ENCODE measurements around the gene BCKDK. TPM values are rescaled to one million over a fixed set of nuclear protein-coding genes. Genes with fewer than 3 reads are reported as not detected.

Gene BCKDK
- total and polyA plus RNA-seq, 2 of the 8 experiments (the other 6 are each of a cell fraction or from before 2014, with no cell fraction given), result 49.6 to 77.1 TPM

DNA sequence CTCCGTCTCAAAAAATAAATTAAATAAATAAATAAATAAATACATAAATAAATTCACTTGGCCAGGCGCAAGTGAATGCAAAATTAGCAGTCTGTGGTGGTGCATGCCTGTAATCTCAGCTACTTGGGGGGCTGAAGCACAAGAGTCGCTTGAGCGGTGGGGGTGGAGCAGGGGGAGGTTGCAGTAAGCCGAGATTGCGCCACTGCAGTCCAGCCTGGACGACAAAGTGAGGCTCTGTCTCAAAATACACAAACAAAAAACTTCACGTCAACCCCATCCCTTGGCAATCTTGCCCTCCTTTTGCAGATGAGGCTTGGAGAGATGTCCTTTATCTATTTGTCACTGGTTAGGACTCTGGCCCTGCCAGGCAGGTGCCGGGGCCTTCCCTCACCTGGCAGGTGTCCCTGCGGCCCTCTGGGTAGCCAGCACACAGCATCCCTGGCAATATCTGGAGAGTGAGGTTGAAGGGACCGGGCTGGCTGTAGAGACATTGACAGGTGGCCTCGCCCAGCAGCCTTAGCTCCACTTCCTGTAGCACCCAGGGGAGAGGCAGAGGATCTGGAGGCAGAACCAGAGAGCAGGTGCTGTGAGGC lies 37.3 kb downstream of the BCKDK start (continued):
- TF ChIP-seq, protein P1, sequence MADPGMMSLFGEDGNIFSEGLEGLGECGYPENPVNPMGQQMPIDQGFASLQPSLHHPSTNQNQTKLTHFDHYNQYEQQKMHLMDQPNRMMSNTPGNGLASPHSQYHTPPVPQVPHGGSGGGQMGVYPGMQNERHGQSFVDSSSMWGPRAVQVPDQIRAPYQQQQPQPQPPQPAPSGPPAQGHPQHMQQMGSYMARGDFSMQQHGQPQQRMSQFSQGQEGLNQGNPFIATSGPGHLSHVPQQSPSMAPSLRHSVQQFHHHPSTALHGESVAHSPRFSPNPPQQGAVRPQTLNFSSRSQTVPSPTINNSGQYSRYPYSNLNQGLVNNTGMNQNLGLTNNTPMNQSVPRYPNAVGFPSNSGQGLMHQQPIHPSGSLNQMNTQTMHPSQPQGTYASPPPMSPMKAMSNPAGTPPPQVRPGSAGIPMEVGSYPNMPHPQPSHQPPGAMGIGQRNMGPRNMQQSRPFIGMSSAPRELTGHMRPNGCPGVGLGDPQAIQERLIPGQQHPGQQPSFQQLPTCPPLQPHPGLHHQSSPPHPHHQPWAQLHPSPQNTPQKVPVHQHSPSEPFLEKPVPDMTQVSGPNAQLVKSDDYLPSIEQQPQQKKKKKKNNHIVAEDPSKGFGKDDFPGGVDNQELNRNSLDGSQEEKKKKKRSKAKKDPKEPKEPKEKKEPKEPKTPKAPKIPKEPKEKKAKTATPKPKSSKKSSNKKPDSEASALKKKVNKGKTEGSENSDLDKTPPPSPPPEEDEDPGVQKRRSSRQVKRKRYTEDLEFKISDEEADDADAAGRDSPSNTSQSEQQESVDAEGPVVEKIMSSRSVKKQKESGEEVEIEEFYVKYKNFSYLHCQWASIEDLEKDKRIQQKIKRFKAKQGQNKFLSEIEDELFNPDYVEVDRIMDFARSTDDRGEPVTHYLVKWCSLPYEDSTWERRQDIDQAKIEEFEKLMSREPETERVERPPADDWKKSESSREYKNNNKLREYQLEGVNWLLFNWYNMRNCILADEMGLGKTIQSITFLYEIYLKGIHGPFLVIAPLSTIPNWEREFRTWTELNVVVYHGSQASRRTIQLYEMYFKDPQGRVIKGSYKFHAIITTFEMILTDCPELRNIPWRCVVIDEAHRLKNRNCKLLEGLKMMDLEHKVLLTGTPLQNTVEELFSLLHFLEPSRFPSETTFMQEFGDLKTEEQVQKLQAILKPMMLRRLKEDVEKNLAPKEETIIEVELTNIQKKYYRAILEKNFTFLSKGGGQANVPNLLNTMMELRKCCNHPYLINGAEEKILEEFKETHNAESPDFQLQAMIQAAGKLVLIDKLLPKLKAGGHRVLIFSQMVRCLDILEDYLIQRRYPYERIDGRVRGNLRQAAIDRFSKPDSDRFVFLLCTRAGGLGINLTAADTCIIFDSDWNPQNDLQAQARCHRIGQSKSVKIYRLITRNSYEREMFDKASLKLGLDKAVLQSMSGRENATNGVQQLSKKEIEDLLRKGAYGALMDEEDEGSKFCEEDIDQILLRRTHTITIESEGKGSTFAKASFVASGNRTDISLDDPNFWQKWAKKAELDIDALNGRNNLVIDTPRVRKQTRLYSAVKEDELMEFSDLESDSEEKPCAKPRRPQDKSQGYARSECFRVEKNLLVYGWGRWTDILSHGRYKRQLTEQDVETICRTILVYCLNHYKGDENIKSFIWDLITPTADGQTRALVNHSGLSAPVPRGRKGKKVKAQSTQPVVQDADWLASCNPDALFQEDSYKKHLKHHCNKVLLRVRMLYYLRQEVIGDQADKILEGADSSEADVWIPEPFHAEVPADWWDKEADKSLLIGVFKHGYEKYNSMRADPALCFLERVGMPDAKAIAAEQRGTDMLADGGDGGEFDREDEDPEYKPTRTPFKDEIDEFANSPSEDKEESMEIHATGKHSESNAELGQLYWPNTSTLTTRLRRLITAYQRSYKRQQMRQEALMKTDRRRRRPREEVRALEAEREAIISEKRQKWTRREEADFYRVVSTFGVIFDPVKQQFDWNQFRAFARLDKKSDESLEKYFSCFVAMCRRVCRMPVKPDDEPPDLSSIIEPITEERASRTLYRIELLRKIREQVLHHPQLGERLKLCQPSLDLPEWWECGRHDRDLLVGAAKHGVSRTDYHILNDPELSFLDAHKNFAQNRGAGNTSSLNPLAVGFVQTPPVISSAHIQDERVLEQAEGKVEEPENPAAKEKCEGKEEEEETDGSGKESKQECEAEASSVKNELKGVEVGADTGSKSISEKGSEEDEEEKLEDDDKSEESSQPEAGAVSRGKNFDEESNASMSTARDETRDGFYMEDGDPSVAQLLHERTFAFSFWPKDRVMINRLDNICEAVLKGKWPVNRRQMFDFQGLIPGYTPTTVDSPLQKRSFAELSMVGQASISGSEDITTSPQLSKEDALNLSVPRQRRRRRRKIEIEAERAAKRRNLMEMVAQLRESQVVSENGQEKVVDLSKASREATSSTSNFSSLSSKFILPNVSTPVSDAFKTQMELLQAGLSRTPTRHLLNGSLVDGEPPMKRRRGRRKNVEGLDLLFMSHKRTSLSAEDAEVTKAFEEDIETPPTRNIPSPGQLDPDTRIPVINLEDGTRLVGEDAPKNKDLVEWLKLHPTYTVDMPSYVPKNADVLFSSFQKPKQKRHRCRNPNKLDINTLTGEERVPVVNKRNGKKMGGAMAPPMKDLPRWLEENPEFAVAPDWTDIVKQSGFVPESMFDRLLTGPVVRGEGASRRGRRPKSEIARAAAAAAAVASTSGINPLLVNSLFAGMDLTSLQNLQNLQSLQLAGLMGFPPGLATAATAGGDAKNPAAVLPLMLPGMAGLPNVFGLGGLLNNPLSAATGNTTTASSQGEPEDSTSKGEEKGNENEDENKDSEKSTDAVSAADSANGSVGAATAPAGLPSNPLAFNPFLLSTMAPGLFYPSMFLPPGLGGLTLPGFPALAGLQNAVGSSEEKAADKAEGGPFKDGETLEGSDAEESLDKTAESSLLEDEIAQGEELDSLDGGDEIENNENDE (IDR thresholded peaks at IDR 0.05; ENCODE audit: insufficient replicate concordance, low read length), result no peak
- TF ChIP-seq TAF1 (IDR thresholded peaks at IDR 0.05; ENCODE audit: low read depth, low read length) (no peak), BACH1 (IDR thresholded peaks at IDR 0.05; ENCODE audit: low read length) (no peak), TEAD4 (IDR thresholded peaks at IDR 0.05; ENCODE audit: low read depth, low read length) (no peak), EZH2 (IDR thresholded peaks at IDR 0.05; ENCODE audit: low read depth, low read length, severe bottlenecking) (no peak), PHF8 (conservative IDR thresholded peaks at IDR 0.05; ENCODE audit: low read depth, low read length) (no peak), EP300 (IDR thresholded peaks at IDR 0.05; ENCODE audit: borderline replicate concordance in 1 of 2, low read depth in 2 of 2, low read length in 2 of 2) (no peak), SP4 (IDR thresholded peaks at IDR 0.05; ENCODE audit: low read length) (no peak)
- TF ChIP-seq, protein P2, sequence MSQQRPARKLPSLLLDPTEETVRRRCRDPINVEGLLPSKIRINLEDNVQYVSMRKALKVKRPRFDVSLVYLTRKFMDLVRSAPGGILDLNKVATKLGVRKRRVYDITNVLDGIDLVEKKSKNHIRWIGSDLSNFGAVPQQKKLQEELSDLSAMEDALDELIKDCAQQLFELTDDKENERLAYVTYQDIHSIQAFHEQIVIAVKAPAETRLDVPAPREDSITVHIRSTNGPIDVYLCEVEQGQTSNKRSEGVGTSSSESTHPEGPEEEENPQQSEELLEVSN (IDR thresholded peaks at IDR 0.05), result no peak
- TF ChIP-seq, protein P3, sequence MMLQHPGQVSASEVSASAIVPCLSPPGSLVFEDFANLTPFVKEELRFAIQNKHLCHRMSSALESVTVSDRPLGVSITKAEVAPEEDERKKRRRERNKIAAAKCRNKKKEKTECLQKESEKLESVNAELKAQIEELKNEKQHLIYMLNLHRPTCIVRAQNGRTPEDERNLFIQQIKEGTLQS (IDR thresholded peaks at IDR 0.05; ENCODE audit: insufficient read depth, low read depth, low read length), result no peak
